ENCODE data around the gene MAML1.
A peak's percentile ranks its signal among the peaks of the same experiment; 100 is the strongest.

DNA sequence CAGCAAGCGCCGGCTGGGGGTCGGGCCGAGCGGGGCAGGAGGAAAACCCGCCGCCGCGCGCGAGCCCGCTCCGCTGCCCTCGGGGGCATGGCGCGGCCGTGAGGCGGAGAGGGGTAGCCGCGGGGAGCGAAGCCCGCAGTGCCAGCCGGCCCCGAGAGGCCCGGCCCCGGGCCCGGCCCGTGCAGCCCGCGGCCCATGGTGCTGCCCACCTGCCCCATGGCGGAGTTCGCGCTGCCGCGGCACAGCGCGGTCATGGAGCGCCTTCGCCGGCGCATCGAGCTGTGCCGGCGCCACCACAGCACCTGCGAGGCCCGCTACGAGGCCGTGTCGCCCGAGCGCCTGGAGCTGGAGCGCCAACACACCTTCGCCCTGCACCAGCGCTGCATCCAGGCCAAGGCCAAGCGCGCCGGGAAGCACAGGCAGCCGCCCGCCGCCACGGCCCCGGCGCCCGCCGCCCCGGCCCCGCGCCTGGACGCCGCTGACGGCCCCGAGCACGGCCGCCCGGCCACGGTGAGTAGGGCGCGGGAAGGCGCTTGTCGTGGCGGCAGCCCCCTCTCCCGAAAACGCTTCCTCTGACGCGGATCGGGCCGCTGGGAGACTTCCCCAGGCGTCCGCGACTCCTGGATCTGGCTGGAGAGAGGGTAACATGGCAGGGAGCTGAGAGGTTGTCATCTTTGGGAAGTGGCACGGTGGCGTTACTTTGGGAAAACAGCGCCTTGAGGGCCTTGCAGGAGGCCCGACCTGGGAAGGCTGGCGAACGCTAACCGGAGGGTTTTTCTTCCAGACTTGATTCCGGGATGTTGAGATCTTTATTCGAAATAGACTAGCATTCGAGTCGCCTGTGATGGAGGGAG, 523 bp downstream of the MAML1 start:
- TF ChIP-seq, protein P1, sequence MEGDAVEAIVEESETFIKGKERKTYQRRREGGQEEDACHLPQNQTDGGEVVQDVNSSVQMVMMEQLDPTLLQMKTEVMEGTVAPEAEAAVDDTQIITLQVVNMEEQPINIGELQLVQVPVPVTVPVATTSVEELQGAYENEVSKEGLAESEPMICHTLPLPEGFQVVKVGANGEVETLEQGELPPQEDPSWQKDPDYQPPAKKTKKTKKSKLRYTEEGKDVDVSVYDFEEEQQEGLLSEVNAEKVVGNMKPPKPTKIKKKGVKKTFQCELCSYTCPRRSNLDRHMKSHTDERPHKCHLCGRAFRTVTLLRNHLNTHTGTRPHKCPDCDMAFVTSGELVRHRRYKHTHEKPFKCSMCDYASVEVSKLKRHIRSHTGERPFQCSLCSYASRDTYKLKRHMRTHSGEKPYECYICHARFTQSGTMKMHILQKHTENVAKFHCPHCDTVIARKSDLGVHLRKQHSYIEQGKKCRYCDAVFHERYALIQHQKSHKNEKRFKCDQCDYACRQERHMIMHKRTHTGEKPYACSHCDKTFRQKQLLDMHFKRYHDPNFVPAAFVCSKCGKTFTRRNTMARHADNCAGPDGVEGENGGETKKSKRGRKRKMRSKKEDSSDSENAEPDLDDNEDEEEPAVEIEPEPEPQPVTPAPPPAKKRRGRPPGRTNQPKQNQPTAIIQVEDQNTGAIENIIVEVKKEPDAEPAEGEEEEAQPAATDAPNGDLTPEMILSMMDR (IDR thresholded peaks at IDR 0.05 in 2 of 3, conservative IDR thresholded peaks at IDR 0.05 in 1 of 3; ENCODE audit: control insufficient read depth in 2 of 3, extremely low read depth in 1 of 3, insufficient read depth in 1 of 3, low read depth in 3 of 3, low read length in 3 of 3), result no peak
- TF ChIP-seq POU2F2 (IDR thresholded peaks at IDR 0.05; ENCODE audit: borderline replicate concordance, low read depth, low read length) (no peak), EZH2 (IDR thresholded peaks at IDR 0.05; ENCODE audit: borderline replicate concordance, control insufficient read depth, low read depth, low read length) (no peak)
- TF ChIP-seq, protein P2, sequence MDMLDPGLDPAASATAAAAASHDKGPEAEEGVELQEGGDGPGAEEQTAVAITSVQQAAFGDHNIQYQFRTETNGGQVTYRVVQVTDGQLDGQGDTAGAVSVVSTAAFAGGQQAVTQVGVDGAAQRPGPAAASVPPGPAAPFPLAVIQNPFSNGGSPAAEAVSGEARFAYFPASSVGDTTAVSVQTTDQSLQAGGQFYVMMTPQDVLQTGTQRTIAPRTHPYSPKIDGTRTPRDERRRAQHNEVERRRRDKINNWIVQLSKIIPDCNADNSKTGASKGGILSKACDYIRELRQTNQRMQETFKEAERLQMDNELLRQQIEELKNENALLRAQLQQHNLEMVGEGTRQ (IDR thresholded peaks at IDR 0.05; ENCODE audit: borderline replicate concordance, low read depth, low read length), result no peak
- TF ChIP-seq, protein P3, sequence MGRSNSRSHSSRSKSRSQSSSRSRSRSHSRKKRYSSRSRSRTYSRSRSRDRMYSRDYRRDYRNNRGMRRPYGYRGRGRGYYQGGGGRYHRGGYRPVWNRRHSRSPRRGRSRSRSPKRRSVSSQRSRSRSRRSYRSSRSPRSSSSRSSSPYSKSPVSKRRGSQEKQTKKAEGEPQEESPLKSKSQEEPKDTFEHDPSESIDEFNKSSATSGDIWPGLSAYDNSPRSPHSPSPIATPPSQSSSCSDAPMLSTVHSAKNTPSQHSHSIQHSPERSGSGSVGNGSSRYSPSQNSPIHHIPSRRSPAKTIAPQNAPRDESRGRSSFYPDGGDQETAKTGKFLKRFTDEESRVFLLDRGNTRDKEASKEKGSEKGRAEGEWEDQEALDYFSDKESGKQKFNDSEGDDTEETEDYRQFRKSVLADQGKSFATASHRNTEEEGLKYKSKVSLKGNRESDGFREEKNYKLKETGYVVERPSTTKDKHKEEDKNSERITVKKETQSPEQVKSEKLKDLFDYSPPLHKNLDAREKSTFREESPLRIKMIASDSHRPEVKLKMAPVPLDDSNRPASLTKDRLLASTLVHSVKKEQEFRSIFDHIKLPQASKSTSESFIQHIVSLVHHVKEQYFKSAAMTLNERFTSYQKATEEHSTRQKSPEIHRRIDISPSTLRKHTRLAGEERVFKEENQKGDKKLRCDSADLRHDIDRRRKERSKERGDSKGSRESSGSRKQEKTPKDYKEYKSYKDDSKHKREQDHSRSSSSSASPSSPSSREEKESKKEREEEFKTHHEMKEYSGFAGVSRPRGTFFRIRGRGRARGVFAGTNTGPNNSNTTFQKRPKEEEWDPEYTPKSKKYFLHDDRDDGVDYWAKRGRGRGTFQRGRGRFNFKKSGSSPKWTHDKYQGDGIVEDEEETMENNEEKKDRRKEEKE (IDR thresholded peaks at IDR 0.05), result 0 out of 2 replicates have a peak, but pooled peaks have one; percentile 41
